Middle frontal gyrus (tissue), 1 donor: ENCODE data around the gene PRKACG.
"Not testable (repeated sequence)": the region's sequence is repeated elsewhere in the genome, so short reads cannot be mapped to it uniquely, and the experiment has no call there.

Experiments used
- DNase-seq: peaks from one replicate; pipeline ENCODE4 v3.0.0-alpha.2; 2015; ENCODE audit warnings: low spot score; ENCODE audit errors: extremely low spot score

PRKACG gene

GRCh38 chr9:69014013-69014412 is at the start of gene PRKACG:
Gene PRKACG, minus strand, starts transcription at chr9:69014113. Its CDS starts 21 bp downstream, at chr9:69014092.
- no peak for DNase-seq

DNA sequence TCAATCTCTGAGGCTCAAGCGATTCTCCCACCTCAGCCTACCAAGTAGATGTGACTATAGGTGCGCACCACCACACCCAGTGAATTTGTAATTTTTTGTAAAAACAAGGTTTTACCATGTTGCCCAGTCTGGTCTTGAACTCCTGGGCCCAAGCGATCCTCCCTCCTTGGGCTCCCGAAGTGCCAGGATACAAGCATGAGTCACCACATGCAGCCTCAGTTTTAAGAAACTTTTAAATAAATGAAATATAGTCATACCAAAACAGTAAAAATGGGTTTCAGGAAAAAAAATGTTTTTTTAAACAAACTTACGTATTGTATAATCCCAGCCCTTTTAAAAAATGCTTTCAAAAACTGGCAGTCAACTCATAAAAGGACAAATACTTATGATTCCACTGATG is 48.3 kb upstream of the PRKACG start:
- DNase-seq: no peak

DNA sequence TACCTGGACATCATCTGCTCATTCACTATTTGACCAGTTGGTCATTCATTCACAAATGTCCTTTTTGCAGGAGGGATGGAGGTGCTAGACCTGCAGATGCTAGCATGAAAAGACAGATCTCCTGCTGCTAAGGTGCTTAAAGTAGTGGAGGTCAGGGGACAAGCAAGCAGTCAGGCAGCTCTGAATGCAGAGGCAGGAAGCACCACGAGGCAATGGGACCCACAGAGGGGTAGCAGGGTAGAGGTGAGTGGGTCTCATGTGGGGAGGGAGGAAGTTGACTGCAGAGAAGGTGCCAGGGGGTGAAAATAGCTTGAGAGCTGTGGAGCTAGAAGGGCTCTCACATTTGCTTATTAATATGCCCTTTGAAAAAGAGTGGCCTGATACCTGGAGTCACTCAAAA is 46.9 kb upstream of the PRKACG start:
- DNase-seq: no peak

- DNase-seq: no peak
Observed at GRCh38 chr9:69058101-69058500, 44.2 kb upstream of the PRKACG start.

- no peak for DNase-seq
Observed at GRCh38 chr9:69056191-69056815, 42.4 kb upstream of the PRKACG start.

GRCh38 chr9:69054989-69055388 is 41.1 kb upstream of the PRKACG start:
- DNase-seq: no peak

DNA sequence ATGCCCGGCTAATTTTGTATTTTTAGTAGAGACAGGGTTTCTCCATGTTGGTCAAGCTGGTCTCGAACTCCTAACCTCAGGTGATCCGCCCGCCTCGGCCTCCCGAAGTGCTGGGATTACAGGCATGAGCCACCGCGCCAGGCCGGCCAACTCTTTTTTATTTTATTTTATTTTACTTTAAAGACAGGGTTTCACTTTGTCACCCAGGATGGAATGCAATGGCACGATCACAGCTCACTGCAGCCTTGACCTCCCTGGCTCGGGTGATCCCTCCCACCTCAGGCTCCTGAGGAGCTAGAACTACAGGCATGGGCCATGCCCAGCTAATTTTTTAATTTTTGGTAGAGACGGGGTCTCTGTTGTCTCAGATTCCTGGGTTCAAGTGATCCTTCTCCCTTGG is 37.0 kb upstream of the PRKACG start:
- not testable (repeated sequence) for DNase-seq

DNA sequence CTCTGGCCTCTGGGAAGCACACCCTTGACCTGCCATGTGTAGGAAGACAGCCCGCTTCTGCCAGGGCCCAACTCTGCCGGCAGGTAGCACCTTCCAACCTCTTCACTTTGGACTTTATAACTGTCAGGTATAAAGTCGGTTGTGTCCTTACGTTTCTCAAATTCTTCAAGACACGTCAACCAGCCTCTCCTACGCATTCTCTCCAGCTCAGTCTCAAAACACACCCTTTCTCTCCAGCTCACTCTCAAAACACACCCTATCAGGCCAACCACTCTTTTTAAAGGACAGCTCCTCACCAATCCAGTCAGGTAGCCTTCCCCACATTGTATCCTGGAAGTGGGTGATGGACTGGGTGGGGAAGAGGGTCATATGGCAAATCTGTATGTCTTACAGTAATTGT is 35.2 kb upstream of the PRKACG start:
- no peak for DNase-seq

- no peak for DNase-seq
Observed at GRCh38 chr9:69047371-69047770, 33.5 kb upstream of the PRKACG start.

GRCh38 chr9:69046723-69047122 is 32.8 kb upstream of the PRKACG start:
- DNase-seq: no peak

GRCh38 chr9:69045821-69046220 is 31.9 kb upstream of the PRKACG start:
- DNase-seq: no peak

GRCh38 chr9:69044240-69045219 is 30.6 kb upstream of the PRKACG start:
- DNase-seq: no peak

- no peak for DNase-seq
Observed at GRCh38 chr9:69040646-69041045, 26.7 kb upstream of the PRKACG start.

DNA sequence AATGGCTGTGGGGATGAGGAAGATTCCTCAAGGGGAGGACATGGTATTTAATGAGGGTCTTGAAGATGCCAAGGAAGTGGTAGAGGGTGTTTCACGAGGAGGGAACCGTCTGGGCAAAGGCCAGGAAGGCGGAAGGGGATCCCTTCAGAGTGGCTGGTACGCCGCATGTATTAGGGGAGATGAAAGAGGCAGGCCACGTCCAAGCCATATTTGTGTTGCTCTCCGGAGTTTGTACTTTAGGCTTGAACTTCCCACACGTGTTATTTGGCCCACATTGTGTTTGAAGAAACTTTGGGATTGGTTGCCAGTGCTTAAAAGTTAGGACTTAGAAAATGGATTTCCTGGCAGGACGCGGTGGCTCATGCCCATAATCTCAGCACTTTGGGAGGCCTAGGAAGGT is 22.9 kb upstream of the PRKACG start:
- DNase-seq: no peak

- DNase-seq: no peak
Observed at GRCh38 chr9:69036309-69036708, 22.4 kb upstream of the PRKACG start.

- peak; percentile 47 for DNase-seq
Observed at GRCh38 chr9:69035438-69036308, 21.8 kb upstream of the PRKACG start, which contains the start of gene FXN. Gene FXN, plus strand, starts transcription at chr9:69035752. Its CDS starts 31 bp downstream, at chr9:69035783.

DNA sequence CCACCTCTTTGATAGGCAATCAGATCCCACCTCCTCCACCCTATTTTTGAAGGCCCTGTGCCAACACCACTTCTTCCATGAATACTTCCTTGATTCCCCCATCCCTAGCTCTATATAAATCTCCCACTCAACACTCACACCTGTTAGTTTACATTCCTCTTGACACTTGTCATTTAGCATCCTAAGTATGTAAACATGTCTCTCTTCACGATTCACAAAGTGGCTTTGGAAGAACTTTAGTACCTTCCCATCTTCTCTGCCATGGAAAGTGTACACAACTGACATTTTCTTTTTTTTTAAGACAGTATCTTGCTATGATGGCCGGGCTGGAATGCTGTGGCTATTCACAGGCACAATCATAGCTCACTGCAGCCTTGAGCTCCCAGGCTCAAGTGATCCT is 20.2 kb upstream of the PRKACG start:
- DNase-seq: no peak

DNA sequence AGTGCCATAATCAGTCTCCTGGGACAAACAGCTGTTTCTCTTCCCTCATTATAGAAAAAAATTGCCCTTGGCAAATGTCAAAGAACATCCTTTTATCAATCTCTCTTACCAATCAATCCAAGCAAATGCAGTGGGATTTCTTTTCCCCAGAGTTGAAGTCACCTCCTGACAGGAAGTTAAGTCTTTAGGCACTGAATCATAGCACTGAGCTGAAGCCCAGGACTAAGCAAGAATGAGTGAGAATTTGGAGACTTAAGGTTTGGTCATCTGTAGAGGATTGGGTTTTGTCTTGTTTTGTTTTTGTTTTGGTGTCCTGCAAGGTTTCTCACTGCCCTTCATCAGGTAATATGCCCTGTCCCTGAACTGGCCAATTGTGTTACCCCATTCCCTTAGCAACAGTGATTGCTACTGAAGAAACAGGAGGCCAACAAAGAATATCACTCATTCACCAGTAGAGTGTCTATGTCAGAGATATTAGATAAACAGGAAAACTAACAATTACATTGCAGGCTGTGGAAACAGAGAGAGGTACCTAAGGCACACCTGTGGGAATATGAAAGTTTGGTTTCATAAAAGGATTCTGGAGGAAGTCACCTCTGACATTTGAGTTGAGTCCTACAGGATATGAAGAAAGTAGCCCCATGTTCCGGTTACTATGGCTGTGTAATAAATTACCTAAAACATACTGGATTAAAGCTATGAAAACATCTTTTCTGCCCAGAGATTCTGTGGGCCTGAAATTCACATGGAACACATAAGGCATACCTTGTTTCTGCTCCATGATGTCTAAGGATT is 17.1 kb upstream of the PRKACG start:
- DNase-seq: no peak

DNA sequence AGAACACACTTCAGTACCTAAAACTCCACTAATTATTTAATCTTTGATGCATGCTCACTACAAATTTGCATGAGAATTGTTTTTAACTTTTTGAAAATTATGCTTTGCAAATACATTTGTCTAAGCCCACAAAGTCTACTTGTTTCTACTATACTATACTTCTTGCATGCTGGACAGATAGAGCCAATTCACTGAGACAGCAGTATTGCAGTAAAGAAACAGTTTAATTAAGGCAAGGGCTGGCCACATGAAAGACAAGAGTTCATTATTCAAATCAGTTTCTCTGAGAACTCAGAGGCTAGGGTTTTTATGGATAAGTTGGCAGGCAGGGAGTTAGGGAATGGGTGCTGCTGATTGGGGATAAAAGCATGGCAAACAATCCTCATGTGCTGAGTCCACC is 15.6 kb upstream of the PRKACG start:
- DNase-seq: no peak

GRCh38 chr9:69028754-69029153 is 14.8 kb upstream of the PRKACG start:
- no peak for DNase-seq
